ENCODE data around the gene APOL2.

- no peak for TF ChIP-seq CTCF (IDR thresholded peaks at IDR 0.05)
- no peak for TF ChIP-seq POLR2A (IDR thresholded peaks at IDR 0.05)
Observed at GRCh38 chr22:36197514-36198146, 41.7 kb downstream of the APOL2 start.
